HCT116 (cell line): ENCODE data around the gene DDOST. TPM values are rescaled to one million over a fixed set of nuclear protein-coding genes. Genes with fewer than 3 reads are reported as not detected.

Source experiments
- ATAC-seq: fragments of 200-7000 bp; cut with Tn5 transposase; 2 replicates; pipeline ENCODE4 v1.9.1; 2020; ENCODE audit warnings: mild to moderate bottlenecking, moderate library complexity
- BruUV-seq: library from RNA; stranded (reverse); fragments of 400-500 nt; replicated peaks from 2 replicates; lab custom pipeline; 2021; lab: Mats Ljungman, UMichigan
- CTCF ChIA-PET: fragments of 300-600 bp; sonication (Branson Sonifier 250); formaldehyde crosslinking; loops from one replicate; lab custom pipeline; 2021; ENCODE audit warnings: antibody characterized with exemption; lab: Charles Lee
- POLR2A ChIA-PET: fragments of 300-600, 350-600 bp; sonication (Branson Sonifier 250); formaldehyde crosslinking; loops from one replicate; lab custom pipeline; 2021; ENCODE audit warnings: antibody characterized with exemption; lab: Charles Lee
- RAD21 ChIA-PET, 2 experiments: fragments of 300-600 bp; sonication (Branson Sonifier 250); formaldehyde crosslinking; loops; one replicate each; lab custom pipeline; 2023; ENCODE audit warnings: low total read pairs in 2 of 2; ENCODE audit not compliant: uncharacterized antibody in 2 of 2, unreplicated experiment in 2 of 2, low non-redundant PET in 1 of 2; lab: Charles Lee
- DNase-seq: peaks from one replicate; pipeline ENCODE4 v3.0.0-alpha.2; 2010; ENCODE audit warnings: low read depth, low spot score
- H2AFZ ChIP-seq: fragments of 200-600 bp; shearing (Covaris generic), sonication (generic); 2 replicates; pipeline ENCODE4 v1.6.1; 2017; ENCODE audit warnings: low read depth, mixed run types, mixed read lengths, antibody characterized with exemption, low read length; ENCODE audit not compliant: poor library complexity, severe bottlenecking
- H3K27ac ChIP-seq: 2 replicates; pipeline ENCODE4 v1.5.1; 2012; ENCODE audit warnings: low read depth, low read length
- H3K27me3 ChIP-seq: fragments of 200-600 bp; sonication (generic); 2 replicates; pipeline ENCODE4 v1.6.1; 2016; ENCODE audit warnings: mixed run types, low read length, mixed read lengths; ENCODE audit not compliant: insufficient read depth
- H3K36me3 ChIP-seq, 2 experiments: fragments of 200-500 bp in 1 of 2; fragments of 200-600 bp in 1 of 2; sonication (Bioruptor generic) in 1 of 2; sonication (generic) in 1 of 2; 2 replicates each; pipeline versions ENCODE4 v1.5.1 to v1.6.1; 2014 to 2016; ENCODE audit warnings: low read length in 2 of 2, inconsistent platforms in 1 of 2, mixed read lengths in 1 of 2, mixed run types in 1 of 2; ENCODE audit not compliant: insufficient read depth in 2 of 2, control insufficient read depth in 1 of 2
- H3K4me1 ChIP-seq, 2 experiments: fragments of 200-600 bp in 1 of 2; sonication (generic) in 1 of 2; 2 replicates each; pipeline versions ENCODE4 v1.5.1 to v1.6.1; 2012 to 2017; ENCODE audit warnings: low read length in 2 of 2, inconsistent platforms in 1 of 2, mild to moderate bottlenecking in 1 of 2, mixed read lengths in 1 of 2, mixed run types in 1 of 2, moderate library complexity in 1 of 2; ENCODE audit not compliant: insufficient read depth in 2 of 2, control insufficient read depth in 1 of 2
- H3K4me2 ChIP-seq: fragments of 200-600 bp; sonication (generic); 2 replicates; pipeline ENCODE4 v1.6.1; 2017; ENCODE audit warnings: mixed run types, low read length, mixed read lengths
- H3K4me3 ChIP-seq, 2 experiments: fragments of 200-600 bp in 1 of 2; sonication (generic) in 1 of 2; replicated peaks in 1 of 2; 2 replicates each; pipeline ENCODE4 v1.5.1; 2011 to 2016; ENCODE audit warnings: low read length in 2 of 2, control low read depth in 1 of 2, low read depth in 1 of 2, mild to moderate bottlenecking in 1 of 2, mixed read lengths in 1 of 2, mixed run types in 1 of 2
- H3K79me2 ChIP-seq: fragments of 200-600 bp; sonication (generic); 2 replicates; pipeline ENCODE4 v1.6.1; 2017; ENCODE audit warnings: mild to moderate bottlenecking, mixed run types, low read length, moderate library complexity, mixed read lengths; ENCODE audit not compliant: insufficient read depth
- H3K9ac ChIP-seq: fragments of 200-600 bp; sonication (generic); 2 replicates; pipeline ENCODE4 v1.6.1; 2016; ENCODE audit warnings: low read length, mixed read lengths
- H3K9me2 ChIP-seq: fragments of 200-600 bp; sonication (generic), shearing (Covaris generic); 2 replicates; pipeline ENCODE4 v1.6.1; 2017; ENCODE audit warnings: mixed run types, mild to moderate bottlenecking, moderate library complexity; ENCODE audit not compliant: insufficient read depth
- H3K9me3 ChIP-seq, 2 experiments: fragments of 200-500 bp in 1 of 2; fragments of 200-600 bp in 1 of 2; sonication (Bioruptor generic) in 1 of 2; sonication (generic) in 1 of 2; 2 replicates each; pipeline ENCODE4 v1.6.1; 2014 to 2017; ENCODE audit warnings: low read length in 2 of 2, mixed read lengths in 2 of 2, inconsistent platforms in 1 of 2, low read depth in 1 of 2, mild to moderate bottlenecking in 1 of 2, mixed run types in 1 of 2, moderate library complexity in 1 of 2; ENCODE audit not compliant: control insufficient read depth in 1 of 2, insufficient read depth in 1 of 2
- H4K20me1 ChIP-seq: fragments of 200-600 bp; sonication (generic), shearing (Covaris generic); 2 replicates; pipeline ENCODE4 v1.6.1; 2017; ENCODE audit warnings: mixed run types, mild to moderate bottlenecking, moderate library complexity; ENCODE audit not compliant: insufficient read depth
- CBX3 ChIP-seq: IDR thresholded peaks from 2 replicates; pipeline ENCODE4 v1.6.1; 2012; ENCODE audit warnings: low read depth
- CEBPB ChIP-seq: IDR thresholded peaks from 2 replicates; pipeline ENCODE4 v1.6.1; 2012; ENCODE audit warnings: low read depth
- CTCF ChIP-seq, 3 experiments: fragments of 200-600 bp in 1 of 3; sonication (generic) in 1 of 3; IDR thresholded peaks in 2 of 3; conservative IDR thresholded peaks in 1 of 3; 2 replicates each; pipeline ENCODE4 v1.5.1; 2012 to 2017; ENCODE audit warnings: low read depth in 2 of 3, low read length in 2 of 3, antibody characterized with exemption in 1 of 3, borderline replicate concordance in 1 of 3, control low read depth in 1 of 3, mild to moderate bottlenecking in 1 of 3, mixed read lengths in 1 of 3, mixed run types in 1 of 3, moderate library complexity in 1 of 3; ENCODE audit not compliant: insufficient read depth in 1 of 3
- EGR1 ChIP-seq: IDR thresholded peaks from 2 replicates; pipeline ENCODE4 v1.6.1; 2012; ENCODE audit warnings: low read depth
- EZH2phosphoT487 ChIP-seq: fragments of 200-600 bp; IDR thresholded peaks from 2 replicates; pipeline ENCODE4 v1.6.1; 2018; ENCODE audit warnings: antibody characterized with exemption, borderline replicate concordance
- JUND ChIP-seq: IDR thresholded peaks from 2 replicates; pipeline ENCODE4 v1.6.1; 2012
- MAX ChIP-seq: IDR thresholded peaks from 2 replicates; pipeline ENCODE4 v1.6.1; 2012
- POLR2A ChIP-seq: IDR thresholded peaks from 2 replicates; pipeline ENCODE4 v1.7.0; 2011; ENCODE audit warnings: borderline replicate concordance; ENCODE audit not compliant: insufficient read depth, insufficient read length; ENCODE audit errors: extremely low read depth
- POLR2AphosphoS5 ChIP-seq: IDR thresholded peaks from 2 replicates; pipeline ENCODE4 v1.6.1; 2011; ENCODE audit warnings: mild to moderate bottlenecking, low read depth, low read length, moderate library complexity
- RAD21 ChIP-seq: IDR thresholded peaks from 2 replicates; pipeline ENCODE4 v1.6.1; 2012; ENCODE audit warnings: low read depth, mild to moderate bottlenecking
- REST ChIP-seq: IDR thresholded peaks from 2 replicates; pipeline ENCODE4 v1.6.1; 2012; ENCODE audit warnings: low read depth
- SIN3A ChIP-seq: IDR thresholded peaks from 2 replicates; pipeline ENCODE4 v1.6.1; 2012; ENCODE audit warnings: low read depth
- SRF ChIP-seq: IDR thresholded peaks from 2 replicates; pipeline ENCODE4 v1.6.1; 2012; ENCODE audit warnings: low read depth
- TCF7L2 ChIP-seq: IDR thresholded peaks from 2 replicates; pipeline ENCODE4 v1.7.0; 2011; ENCODE audit warnings: borderline replicate concordance, inconsistent platforms; ENCODE audit not compliant: insufficient read depth, insufficient read length; ENCODE audit errors: extremely low read depth
- YY1 ChIP-seq: IDR thresholded peaks from 2 replicates; pipeline ENCODE4 v1.6.1; 2011; ENCODE audit warnings: low read length, low read depth, moderate library complexity, mild to moderate bottlenecking; ENCODE audit not compliant: insufficient replicate concordance; ENCODE audit errors: extremely low read depth
- ZNF274 ChIP-seq: fragments of 200-500 bp; sonication (Bioruptor generic); IDR thresholded peaks from 2 replicates; pipeline ENCODE4 v1.6.1; 2014; ENCODE audit warnings: mild to moderate bottlenecking, low read depth, low read length, inconsistent platforms
- intact Hi-C: fragments of 100-400 bp; cut with micrococcal nuclease; formaldehyde crosslinking; loops from 2 replicates; pipeline ENCODE4 v1.10.0; 2022
- total RNA-seq: library from RNA; stranded (reverse); gene quantifications from one replicate; pipeline ENCODE4 v1.2.1, GENCODE V29; 2021; ENCODE audit not compliant: unreplicated experiment

The DDOST gene
- total RNA-seq, 1 experiment from 2014 or later: 387 TPM

GRCh38 chr1:20652300-20652699 is 8.9 kb downstream of the DDOST start:
- Histone ChIP-seq H3K4me3 (no peak overlapping the region), H3K27me3 (no peaks in the 10 kb centered on the region), H3K9ac (no peak overlapping the region), H3K9me2 (no peaks in the 10 kb centered on the region), H3K27ac (no peak overlapping the region), H3K4me1 (no peaks in the 10 kb centered on the region), H3K36me3 (peaks cover 43 to 61% of the 10 kb centered on the region in 2 experiments), H4K20me1 (no peaks in the 10 kb centered on the region), H3K79me2 (peaks cover 22% of the 10 kb centered on the region), H2AFZ (no peak overlapping the region), H3K4me2 (no peak overlapping the region), H3K9me3 (no peaks in the 10 kb centered on the region)
- no peak for DNase-seq
- ChIA-PET CTCF (interaction anchor here (1.5 kb wide), 1 partner anchor 18 kb away, joined by 3 read pairs; no protein-coding TSS in a partner anchor), POLR2A (no interaction called here), RAD21 (no interaction called here)
- TSS peak; percentile 76 for BruUV-seq
- no peak for ATAC-seq
- intact Hi-C loops: no loop called here
- TF ChIP-seq CEBPB (no peak), POLR2AphosphoS5 (no peak), EZH2phosphoT487 (no peak)

GRCh38 chr1:20648946-20649345 is 12.2 kb downstream of the DDOST start:
- intact Hi-C loops: no loop called here
- H3K4me3 ChIP-seq: no peak overlapping the region
- RAD21 ChIA-PET: interaction anchor here in 1 of 2 experiments (0.7 kb wide), 1 partner anchor 30 kb away, joined by 4 read pairs; no protein-coding TSS in a partner anchor
- no peaks in the 10 kb centered on the region for H3K9me2 ChIP-seq
- H2AFZ ChIP-seq: no peak overlapping the region
- BruUV-seq: no TSS peak
- no peak overlapping the region for H3K4me2 ChIP-seq
- no peak overlapping the region for H3K27ac ChIP-seq
- no peaks in the 10 kb centered on the region for H3K27me3 ChIP-seq
- H3K9me3 ChIP-seq: no peaks in the 10 kb centered on the region
- DNase-seq (no peak), ATAC-seq (no peak)
- H3K9ac ChIP-seq: no peak overlapping the region
- H3K36me3 ChIP-seq: peaks cover 17 to 32% of the 10 kb centered on the region in 2 experiments
- H3K79me2 ChIP-seq: no peaks in the 10 kb centered on the region
- POLR2A ChIA-PET: no interaction called here
- no peak for TF ChIP-seq TCF7L2
- TF ChIP-seq POLR2AphosphoS5: no peak
- no peak for TF ChIP-seq YY1
- TF ChIP-seq CEBPB: no peak
- TF ChIP-seq SIN3A: no peak
- TF ChIP-seq REST: no peak
- TF ChIP-seq MAX: no peak
- TF ChIP-seq CBX3: no peak
- TF ChIP-seq POLR2A: no peak
- TF ChIP-seq JUND: no peak
- TF ChIP-seq RAD21: no peak
- TF ChIP-seq EZH2phosphoT487: no peak
- TF ChIP-seq SRF: no peak
- TF ChIP-seq ZNF274: no peak
- no peak for TF ChIP-seq EGR1
- no peak for TF ChIP-seq CTCF (IDR thresholded peaks at IDR 0.05 in 2 of 3, conservative IDR thresholded peaks at IDR 0.05 in 1 of 3; ENCODE audit: borderline replicate concordance in 1 of 3, insufficient read depth in 1 of 3, low read depth in 2 of 3, low read length in 2 of 3)
- H3K4me1 ChIP-seq: no peaks in the 10 kb centered on the region
- H4K20me1 ChIP-seq: no peaks in the 10 kb centered on the region
- CTCF ChIA-PET: no interaction called here
